Measurements from ENCODE around the gene GALNT14.

The GALNT14 gene

DNA sequence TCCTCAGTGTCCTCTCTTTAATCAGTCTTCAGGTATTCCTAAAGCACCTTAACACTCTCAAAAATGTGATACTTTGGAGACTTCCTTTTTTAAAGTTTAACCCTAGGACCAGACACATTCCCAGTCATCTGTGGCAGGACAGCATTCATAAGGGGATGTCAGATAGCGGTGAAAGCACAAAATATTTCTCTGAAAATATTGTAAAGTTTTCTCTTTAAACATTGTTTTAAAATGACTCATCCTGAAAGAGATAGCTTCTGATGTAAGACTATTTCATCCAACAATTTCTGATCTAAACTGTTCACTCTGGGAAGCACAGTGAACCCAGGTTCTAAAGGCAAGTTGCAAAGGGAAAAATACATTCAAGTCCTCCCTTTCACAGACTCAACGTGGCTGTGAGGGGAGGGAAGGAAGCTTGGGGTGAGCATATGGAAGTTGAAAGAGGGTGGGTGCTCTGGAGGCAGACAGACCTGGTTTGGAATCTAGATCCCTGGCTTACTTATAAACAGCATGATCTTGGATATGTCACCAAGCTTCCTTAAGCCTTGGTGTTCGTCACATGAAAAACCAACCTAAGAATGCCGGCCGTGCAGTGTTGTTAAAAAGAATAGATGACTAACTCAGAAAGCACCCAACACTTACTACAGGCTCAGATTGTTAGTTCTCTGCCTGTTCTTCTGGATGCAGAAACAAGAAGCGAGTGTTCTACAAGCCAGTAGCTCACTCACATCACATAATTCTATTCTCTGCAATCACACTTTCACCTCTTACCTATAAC is 12.1 kb downstream of the GALNT14 start:
- Histone ChIP-seq H3K27ac (no peak overlapping the region), H3K4me3 (ENCODE audit: low read depth, low read length) (no peak overlapping the region), H3K27me3 (ENCODE audit: insufficient read depth, low read depth, severe bottlenecking) (no peaks in the 10 kb centered on the region), H3K9me3 (ENCODE audit: severe bottlenecking) (no peaks in the 10 kb centered on the region), H3K36me3 (no peaks in the 10 kb centered on the region)
- no peak for DNase-seq
- TF ChIP-seq, protein P1, sequence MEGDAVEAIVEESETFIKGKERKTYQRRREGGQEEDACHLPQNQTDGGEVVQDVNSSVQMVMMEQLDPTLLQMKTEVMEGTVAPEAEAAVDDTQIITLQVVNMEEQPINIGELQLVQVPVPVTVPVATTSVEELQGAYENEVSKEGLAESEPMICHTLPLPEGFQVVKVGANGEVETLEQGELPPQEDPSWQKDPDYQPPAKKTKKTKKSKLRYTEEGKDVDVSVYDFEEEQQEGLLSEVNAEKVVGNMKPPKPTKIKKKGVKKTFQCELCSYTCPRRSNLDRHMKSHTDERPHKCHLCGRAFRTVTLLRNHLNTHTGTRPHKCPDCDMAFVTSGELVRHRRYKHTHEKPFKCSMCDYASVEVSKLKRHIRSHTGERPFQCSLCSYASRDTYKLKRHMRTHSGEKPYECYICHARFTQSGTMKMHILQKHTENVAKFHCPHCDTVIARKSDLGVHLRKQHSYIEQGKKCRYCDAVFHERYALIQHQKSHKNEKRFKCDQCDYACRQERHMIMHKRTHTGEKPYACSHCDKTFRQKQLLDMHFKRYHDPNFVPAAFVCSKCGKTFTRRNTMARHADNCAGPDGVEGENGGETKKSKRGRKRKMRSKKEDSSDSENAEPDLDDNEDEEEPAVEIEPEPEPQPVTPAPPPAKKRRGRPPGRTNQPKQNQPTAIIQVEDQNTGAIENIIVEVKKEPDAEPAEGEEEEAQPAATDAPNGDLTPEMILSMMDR (IDR thresholded peaks at IDR 0.05; ENCODE audit: low read depth, low read length): no peak

DNA sequence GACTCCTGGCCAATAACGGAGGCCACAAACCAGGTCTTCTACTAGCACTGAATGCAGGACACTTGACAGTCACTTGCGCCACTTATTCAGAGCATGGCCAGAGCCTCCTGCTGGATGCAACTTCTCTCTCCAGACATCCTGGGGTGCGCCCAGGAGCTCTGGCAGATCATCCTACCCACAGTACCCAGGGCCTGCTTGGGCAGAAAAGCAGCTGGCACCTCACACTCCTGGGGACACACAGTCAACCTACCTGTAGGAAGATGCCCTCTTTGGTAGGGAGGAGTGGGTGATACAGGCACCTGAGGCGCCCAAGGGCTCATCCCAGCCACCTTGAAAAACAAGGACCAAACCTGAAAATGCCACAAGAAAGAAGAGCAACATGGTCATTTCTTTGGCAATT is 13.3 kb downstream of the GALNT14 start:
- H3K36me3 ChIP-seq: no peaks in the 10 kb centered on the region
- H3K9me3 ChIP-seq (ENCODE audit: severe bottlenecking): no peaks in the 10 kb centered on the region
- TF ChIP-seq, protein P1 (IDR thresholded peaks at IDR 0.05; ENCODE audit: low read depth, low read length): no peak
- H3K27ac ChIP-seq: no peak overlapping the region
- H3K4me3 ChIP-seq (ENCODE audit: low read depth, low read length): no peak overlapping the region
- DNase-seq: no peak
- H3K27me3 ChIP-seq (ENCODE audit: insufficient read depth, low read depth, severe bottlenecking): no peaks in the 10 kb centered on the region

DNA sequence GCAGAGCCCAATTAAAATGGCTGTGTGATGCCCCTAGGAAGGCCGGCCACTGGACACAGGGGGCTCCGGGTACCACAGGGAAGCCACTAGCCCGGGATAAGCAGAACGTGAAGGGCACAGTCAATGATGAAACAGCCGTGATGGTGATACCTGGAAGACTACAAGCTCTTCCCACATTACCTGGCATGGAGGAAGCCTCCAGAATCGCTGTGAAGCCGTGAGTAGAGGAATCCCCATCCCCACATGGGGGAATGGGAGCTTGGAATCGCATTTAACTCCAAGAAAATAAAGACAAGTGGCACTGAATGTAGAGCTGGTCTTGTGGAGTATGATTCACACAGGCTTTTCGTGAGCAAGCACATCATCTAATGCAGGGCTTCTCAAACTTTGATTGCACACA is 16.1 kb downstream of the GALNT14 start:
- no peak for DNase-seq
- Histone ChIP-seq H3K4me3 (ENCODE audit: low read depth, low read length) (no peak overlapping the region), H3K36me3 (no peaks in the 10 kb centered on the region), H3K27me3 (ENCODE audit: insufficient read depth, low read depth, severe bottlenecking) (no peaks in the 10 kb centered on the region), H3K27ac (no peak overlapping the region), H3K9me3 (ENCODE audit: severe bottlenecking) (no peaks in the 10 kb centered on the region)
- TF ChIP-seq, protein P1 (IDR thresholded peaks at IDR 0.05; ENCODE audit: low read depth, low read length): no peak

DNA sequence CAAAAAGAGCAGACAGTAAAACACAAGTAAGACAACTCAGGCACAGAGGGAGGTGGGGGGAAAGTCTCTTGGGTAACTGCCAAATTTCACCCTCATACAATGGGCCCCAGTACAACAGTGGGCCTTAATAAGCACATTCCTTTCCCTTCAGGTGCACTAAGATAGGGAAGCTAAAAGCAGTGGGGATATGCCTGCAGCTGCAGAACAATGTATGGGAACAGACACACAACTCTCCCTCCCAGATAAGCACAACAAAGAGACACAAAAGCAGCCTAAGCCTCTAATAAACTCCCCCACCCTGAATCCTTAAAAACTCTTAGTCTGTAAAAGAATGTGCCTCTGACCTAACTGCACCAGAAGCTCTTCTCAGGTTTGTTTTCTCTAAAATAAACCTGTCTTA is 24.5 kb downstream of the GALNT14 start:
- H3K4me3 ChIP-seq (ENCODE audit: low read depth, low read length): no peak overlapping the region
- DNase-seq: no peak
- TF ChIP-seq, protein P1 (IDR thresholded peaks at IDR 0.05; ENCODE audit: low read depth, low read length): no peak
- no peak overlapping the region for H3K27ac ChIP-seq
- no peaks in the 10 kb centered on the region for H3K9me3 ChIP-seq (ENCODE audit: severe bottlenecking)
- H3K27me3 ChIP-seq (ENCODE audit: insufficient read depth, low read depth, severe bottlenecking): no peaks in the 10 kb centered on the region
- H3K36me3 ChIP-seq: no peaks in the 10 kb centered on the region

DNA sequence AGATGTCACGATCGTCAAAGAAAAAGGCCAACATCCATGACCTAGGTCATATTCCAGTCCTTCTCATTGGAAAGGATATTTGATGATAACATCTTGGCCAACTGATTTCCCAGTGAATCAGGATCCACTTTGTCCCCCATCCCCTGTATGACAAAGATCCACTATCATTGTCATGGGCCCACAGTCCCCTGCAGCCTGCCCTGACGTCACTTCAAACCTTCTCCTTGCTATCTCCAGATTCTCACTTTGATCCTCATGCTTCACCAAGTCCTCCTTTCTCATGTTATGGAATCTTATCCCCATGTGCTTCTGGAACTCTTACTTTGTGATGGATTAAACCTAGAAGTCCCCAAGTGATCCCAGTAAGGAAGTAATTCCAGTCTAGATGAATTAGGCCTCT is 25.7 kb downstream of the GALNT14 start:
- Histone ChIP-seq H3K27me3 (ENCODE audit: insufficient read depth, low read depth, severe bottlenecking) (no peaks in the 10 kb centered on the region), H3K36me3 (no peaks in the 10 kb centered on the region), H3K27ac (no peak overlapping the region), H3K4me3 (ENCODE audit: low read depth, low read length) (no peak overlapping the region), H3K9me3 (ENCODE audit: severe bottlenecking) (no peaks in the 10 kb centered on the region)
- DNase-seq: no peak
- TF ChIP-seq, protein P1 (IDR thresholded peaks at IDR 0.05; ENCODE audit: low read depth, low read length): no peak

DNA sequence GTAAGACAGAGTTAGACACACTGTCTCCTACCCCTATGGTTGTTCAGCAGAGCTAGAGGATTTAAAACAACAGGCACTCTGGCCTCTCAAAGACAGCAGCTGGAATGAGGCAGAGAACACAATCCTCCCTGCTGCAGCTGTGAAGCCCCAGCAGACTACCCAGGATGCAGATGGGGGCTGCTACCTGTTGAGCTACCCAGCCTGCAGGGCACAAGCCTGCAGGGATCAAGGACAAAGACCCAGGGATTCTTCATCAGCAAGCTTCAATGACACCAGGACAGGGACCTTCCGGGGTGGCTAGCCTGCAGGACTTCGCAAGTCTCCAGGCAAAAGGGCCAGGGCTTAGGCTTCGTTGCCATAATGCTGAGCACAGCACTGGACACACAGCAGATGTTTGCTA is 27.2 kb downstream of the GALNT14 start:
- no peaks in the 10 kb centered on the region for H3K9me3 ChIP-seq (ENCODE audit: severe bottlenecking)
- no peak for DNase-seq
- H3K36me3 ChIP-seq: no peaks in the 10 kb centered on the region
- TF ChIP-seq, protein P1 (IDR thresholded peaks at IDR 0.05; ENCODE audit: low read depth, low read length): no peak
- H3K27me3 ChIP-seq (ENCODE audit: insufficient read depth, low read depth, severe bottlenecking): no peaks in the 10 kb centered on the region
- no peak overlapping the region for H3K4me3 ChIP-seq (ENCODE audit: low read depth, low read length)
- H3K27ac ChIP-seq: no peak overlapping the region
